ENCODE results near the gene RHOH.

The RHOH gene

DNA sequence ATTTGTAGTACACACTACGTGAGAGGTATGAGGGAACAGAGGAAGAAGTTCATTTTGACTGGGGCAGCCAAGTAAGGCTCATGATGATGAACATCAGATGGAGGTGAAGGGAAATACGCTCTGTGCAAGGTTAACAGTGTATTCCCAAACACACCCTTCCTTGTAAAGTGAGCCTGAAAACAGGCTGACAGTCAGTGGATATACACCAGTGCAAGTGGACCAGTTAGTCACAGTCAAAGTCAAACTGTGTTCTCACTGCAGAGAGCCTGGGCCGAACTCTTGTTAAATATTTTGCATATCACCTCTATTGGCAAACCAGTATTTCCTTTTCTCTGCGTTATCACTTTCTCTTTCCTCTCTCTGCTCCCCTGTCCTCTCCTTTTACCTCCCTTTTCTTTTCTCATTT lies 23.4 kb upstream of the RHOH start:
- Histone ChIP-seq H3K27me3 (ENCODE audit: insufficient read depth, low read length) (no peaks in the 10 kb centered on the region), H3K36me3 (ENCODE audit: insufficient read depth, low read length) (no peaks in the 10 kb centered on the region), H3K79me2 (ENCODE audit: control insufficient read depth, insufficient read depth, low read length, unreplicated experiment) (no peaks in the 10 kb centered on the region), H3K27ac (ENCODE audit: low read depth, low read length) (no peak overlapping the region), H3K4me3 (ENCODE audit: low read depth, low read length) (no peak overlapping the region), H3K4me1 (ENCODE audit: control insufficient read depth, insufficient read depth, low read length, unreplicated experiment) (no peaks in the 10 kb centered on the region), H2AFZ (ENCODE audit: low read length, unreplicated experiment) (no peak overlapping the region)

DNA sequence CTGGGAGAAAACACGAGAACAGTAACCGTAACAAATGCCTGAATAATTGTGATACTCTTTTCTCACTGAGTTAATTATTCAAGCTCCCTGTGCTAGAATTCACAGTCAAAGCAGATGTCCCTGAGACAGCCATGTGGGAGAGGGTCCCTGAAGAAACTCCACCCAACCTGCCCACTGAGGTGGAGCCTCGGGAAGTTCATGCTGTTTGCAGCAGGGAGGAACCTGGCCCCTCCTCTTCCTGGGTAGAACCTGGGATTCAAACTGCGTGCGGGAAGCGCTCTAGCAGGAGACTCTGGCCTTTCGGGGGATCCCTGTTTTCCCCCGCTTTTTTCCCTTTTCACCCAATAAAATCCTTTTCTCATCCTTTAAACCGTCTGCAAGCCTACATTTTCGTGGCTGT lies 20.2 kb upstream of the RHOH start:
- no peaks in the 10 kb centered on the region for H3K27me3 ChIP-seq (ENCODE audit: insufficient read depth, low read length)
- H3K4me3 ChIP-seq (ENCODE audit: low read depth, low read length): no peak overlapping the region
- H3K4me1 ChIP-seq (ENCODE audit: control insufficient read depth, insufficient read depth, low read length, unreplicated experiment): peaks cover 13% of the 10 kb centered on the region
- H3K79me2 ChIP-seq (ENCODE audit: control insufficient read depth, insufficient read depth, low read length, unreplicated experiment): no peaks in the 10 kb centered on the region
- no peak overlapping the region for H3K27ac ChIP-seq (ENCODE audit: low read depth, low read length)
- no peak overlapping the region for H2AFZ ChIP-seq (ENCODE audit: low read length, unreplicated experiment)
- no peaks in the 10 kb centered on the region for H3K36me3 ChIP-seq (ENCODE audit: insufficient read depth, low read length)

DNA sequence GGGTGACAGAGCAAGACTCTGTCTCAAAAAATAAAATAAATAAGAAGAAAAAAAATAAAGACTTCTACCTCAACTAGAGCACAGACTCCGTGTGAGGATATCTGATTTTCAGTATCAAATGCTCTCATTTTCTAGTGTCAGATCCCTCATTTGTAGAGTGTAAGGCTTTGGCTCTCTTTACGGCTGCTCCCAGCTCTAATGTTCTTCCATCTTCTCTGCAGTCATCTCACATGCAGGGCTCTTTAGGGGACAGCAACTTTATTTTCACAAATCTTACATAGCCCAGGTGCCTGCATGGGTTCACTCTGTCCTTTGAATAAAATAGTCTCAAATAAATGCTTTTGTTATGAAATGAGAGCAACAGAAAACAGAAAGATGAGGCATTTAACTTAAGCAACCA lies 19.2 kb upstream of the RHOH start:
- Histone ChIP-seq H2AFZ (ENCODE audit: low read length, unreplicated experiment) (no peak overlapping the region), H3K27ac (ENCODE audit: low read depth, low read length) (no peak overlapping the region), H3K4me3 (ENCODE audit: low read depth, low read length) (no peak overlapping the region), H3K36me3 (ENCODE audit: insufficient read depth, low read length) (no peaks in the 10 kb centered on the region), H3K4me1 (ENCODE audit: control insufficient read depth, insufficient read depth, low read length, unreplicated experiment) (peaks cover 13% of the 10 kb centered on the region), H3K27me3 (ENCODE audit: insufficient read depth, low read length) (no peaks in the 10 kb centered on the region), H3K79me2 (ENCODE audit: control insufficient read depth, insufficient read depth, low read length, unreplicated experiment) (no peaks in the 10 kb centered on the region)

DNA sequence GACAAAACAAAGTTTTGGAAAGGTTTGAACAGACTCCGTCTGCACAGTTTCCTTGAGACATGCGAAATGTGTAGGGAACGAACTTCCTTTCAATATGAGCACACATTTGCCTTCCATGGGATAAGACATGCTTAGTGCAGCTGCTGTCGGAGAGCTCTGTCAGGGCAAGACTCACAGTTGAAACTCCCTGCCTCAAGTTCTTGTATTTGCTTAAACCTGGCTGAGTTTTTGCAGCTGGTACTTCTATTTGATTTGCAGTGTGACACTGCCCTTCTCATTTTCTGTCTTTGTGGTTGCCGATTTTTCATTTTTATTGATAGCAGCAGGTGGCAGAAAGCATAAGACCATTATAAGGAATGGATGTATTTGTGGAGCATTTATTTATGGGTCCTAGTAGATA lies 18.2 kb upstream of the RHOH start:
- no peak overlapping the region for H3K4me3 ChIP-seq (ENCODE audit: low read depth, low read length)
- H3K79me2 ChIP-seq (ENCODE audit: control insufficient read depth, insufficient read depth, low read length, unreplicated experiment): no peaks in the 10 kb centered on the region
- peaks cover 17% of the 10 kb centered on the region for H3K4me1 ChIP-seq (ENCODE audit: control insufficient read depth, insufficient read depth, low read length, unreplicated experiment)
- H2AFZ ChIP-seq (ENCODE audit: low read length, unreplicated experiment): no peak overlapping the region
- no peak overlapping the region for H3K27ac ChIP-seq (ENCODE audit: low read depth, low read length)
- H3K36me3 ChIP-seq (ENCODE audit: insufficient read depth, low read length): no peaks in the 10 kb centered on the region
- no peaks in the 10 kb centered on the region for H3K27me3 ChIP-seq (ENCODE audit: insufficient read depth, low read length)

DNA sequence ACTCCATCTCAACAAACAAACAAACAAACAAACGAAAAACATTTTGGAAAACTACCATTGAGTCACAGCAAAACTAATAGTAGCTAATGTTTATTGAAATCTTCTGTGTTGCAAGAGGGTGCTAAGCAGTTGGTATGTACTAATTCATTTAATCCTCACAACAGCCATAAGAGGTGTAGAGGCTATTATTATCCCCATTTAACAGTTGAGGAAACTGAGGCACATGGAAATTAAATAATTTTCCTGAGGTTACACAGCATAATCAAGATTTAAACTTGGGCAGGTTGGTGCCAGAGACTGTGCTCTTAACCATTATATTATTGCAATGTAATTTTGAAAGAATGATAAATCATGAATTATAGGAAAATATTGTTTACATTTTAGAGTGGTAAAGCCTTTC lies 17.5 kb upstream of the RHOH start:
- Histone ChIP-seq H3K27ac (ENCODE audit: low read depth, low read length) (peak overlapping the region; percentile 94), H3K36me3 (ENCODE audit: insufficient read depth, low read length) (no peaks in the 10 kb centered on the region), H3K4me1 (ENCODE audit: control insufficient read depth, insufficient read depth, low read length, unreplicated experiment) (peaks cover 24% of the 10 kb centered on the region), H3K4me3 (ENCODE audit: low read depth, low read length) (no peak overlapping the region), H3K79me2 (ENCODE audit: control insufficient read depth, insufficient read depth, low read length, unreplicated experiment) (no peaks in the 10 kb centered on the region), H3K27me3 (ENCODE audit: insufficient read depth, low read length) (no peaks in the 10 kb centered on the region), H2AFZ (ENCODE audit: low read length, unreplicated experiment) (no peak overlapping the region)

DNA sequence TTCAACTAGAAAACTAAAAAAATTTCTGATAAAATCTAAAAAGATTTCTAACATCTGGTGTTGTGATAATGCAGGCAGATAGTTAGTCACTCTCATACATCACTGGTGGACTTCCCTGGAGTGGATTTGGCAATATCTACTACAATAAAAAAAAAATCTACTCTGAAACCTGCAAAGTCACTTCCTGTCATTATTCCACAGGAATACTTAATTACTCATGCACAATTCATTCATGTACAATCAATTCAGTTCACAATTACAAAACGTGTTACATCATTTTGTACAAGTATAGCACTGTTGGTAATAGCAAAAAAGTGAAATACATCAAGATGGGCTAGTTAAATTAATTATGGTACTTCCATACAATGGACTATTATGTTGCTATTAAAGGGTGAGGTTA lies 16.5 kb upstream of the RHOH start:
- Histone ChIP-seq H3K27me3 (ENCODE audit: insufficient read depth, low read length) (no peaks in the 10 kb centered on the region), H3K27ac (ENCODE audit: low read depth, low read length) (peak overlapping the region; percentile 94), H3K4me1 (ENCODE audit: control insufficient read depth, insufficient read depth, low read length, unreplicated experiment) (peaks cover 30% of the 10 kb centered on the region), H2AFZ (ENCODE audit: low read length, unreplicated experiment) (peak overlapping the region; percentile 34), H3K4me3 (ENCODE audit: low read depth, low read length) (no peak overlapping the region), H3K79me2 (ENCODE audit: control insufficient read depth, insufficient read depth, low read length, unreplicated experiment) (no peaks in the 10 kb centered on the region), H3K36me3 (ENCODE audit: insufficient read depth, low read length) (no peaks in the 10 kb centered on the region)

DNA sequence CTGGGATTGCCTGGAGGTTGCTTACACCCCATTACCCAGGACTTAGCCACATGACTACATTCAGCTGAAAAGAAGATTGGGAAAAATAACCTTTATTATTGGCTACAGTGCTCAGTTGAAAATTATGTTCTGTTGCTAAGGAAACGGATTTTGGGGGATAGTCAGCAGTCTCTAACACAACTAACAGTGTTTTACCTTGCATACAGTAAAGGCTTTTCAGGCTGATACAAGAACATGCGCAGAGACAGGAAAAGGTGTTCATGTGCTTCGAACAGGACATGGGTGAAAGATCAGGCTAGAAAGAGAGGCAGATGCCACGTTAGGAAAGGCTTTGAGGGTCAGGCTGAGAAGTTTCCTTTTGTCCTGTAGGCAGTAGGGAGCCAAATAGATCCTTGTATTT lies 14.8 kb upstream of the RHOH start:
- H3K4me1 ChIP-seq (ENCODE audit: control insufficient read depth, insufficient read depth, low read length, unreplicated experiment): peaks cover 46% of the 10 kb centered on the region
- no peak overlapping the region for H2AFZ ChIP-seq (ENCODE audit: low read length, unreplicated experiment)
- H3K36me3 ChIP-seq (ENCODE audit: insufficient read depth, low read length): no peaks in the 10 kb centered on the region
- H3K27me3 ChIP-seq (ENCODE audit: insufficient read depth, low read length): no peaks in the 10 kb centered on the region
- H3K79me2 ChIP-seq (ENCODE audit: control insufficient read depth, insufficient read depth, low read length, unreplicated experiment): no peaks in the 10 kb centered on the region
- H3K4me3 ChIP-seq (ENCODE audit: low read depth, low read length): no peak overlapping the region
- H3K27ac ChIP-seq (ENCODE audit: low read depth, low read length): no peak overlapping the region; the same call in 1 of the 2 replicates

DNA sequence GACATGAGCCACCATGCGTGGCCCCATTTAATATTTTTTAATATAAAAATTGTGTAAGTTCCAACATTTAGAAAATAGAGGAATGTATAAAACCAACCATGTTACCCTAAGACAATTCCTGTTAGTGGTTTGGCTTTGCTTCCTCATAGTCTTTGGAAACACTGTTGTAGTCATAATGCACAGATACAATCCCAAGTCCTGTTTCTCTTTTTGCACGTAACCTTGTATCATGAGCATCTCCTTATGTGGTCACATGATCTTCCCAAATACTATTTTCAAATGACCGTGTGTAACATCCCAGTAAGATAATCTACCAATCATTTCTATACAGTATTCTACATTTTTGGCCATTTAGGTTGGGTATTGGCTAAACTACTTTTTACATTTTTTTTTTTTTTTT lies 13.9 kb upstream of the RHOH start:
- Histone ChIP-seq H3K27ac (ENCODE audit: low read depth, low read length) (peak overlapping the region; percentile 83; the same call in 1 of the 2 replicates), H3K79me2 (ENCODE audit: control insufficient read depth, insufficient read depth, low read length, unreplicated experiment) (no peaks in the 10 kb centered on the region), H3K4me1 (ENCODE audit: control insufficient read depth, insufficient read depth, low read length, unreplicated experiment) (peaks cover 47% of the 10 kb centered on the region), H3K27me3 (ENCODE audit: insufficient read depth, low read length) (no peaks in the 10 kb centered on the region), H3K36me3 (ENCODE audit: insufficient read depth, low read length) (no peaks in the 10 kb centered on the region), H2AFZ (ENCODE audit: low read length, unreplicated experiment) (no peak overlapping the region), H3K4me3 (ENCODE audit: low read depth, low read length) (no peak overlapping the region)

DNA sequence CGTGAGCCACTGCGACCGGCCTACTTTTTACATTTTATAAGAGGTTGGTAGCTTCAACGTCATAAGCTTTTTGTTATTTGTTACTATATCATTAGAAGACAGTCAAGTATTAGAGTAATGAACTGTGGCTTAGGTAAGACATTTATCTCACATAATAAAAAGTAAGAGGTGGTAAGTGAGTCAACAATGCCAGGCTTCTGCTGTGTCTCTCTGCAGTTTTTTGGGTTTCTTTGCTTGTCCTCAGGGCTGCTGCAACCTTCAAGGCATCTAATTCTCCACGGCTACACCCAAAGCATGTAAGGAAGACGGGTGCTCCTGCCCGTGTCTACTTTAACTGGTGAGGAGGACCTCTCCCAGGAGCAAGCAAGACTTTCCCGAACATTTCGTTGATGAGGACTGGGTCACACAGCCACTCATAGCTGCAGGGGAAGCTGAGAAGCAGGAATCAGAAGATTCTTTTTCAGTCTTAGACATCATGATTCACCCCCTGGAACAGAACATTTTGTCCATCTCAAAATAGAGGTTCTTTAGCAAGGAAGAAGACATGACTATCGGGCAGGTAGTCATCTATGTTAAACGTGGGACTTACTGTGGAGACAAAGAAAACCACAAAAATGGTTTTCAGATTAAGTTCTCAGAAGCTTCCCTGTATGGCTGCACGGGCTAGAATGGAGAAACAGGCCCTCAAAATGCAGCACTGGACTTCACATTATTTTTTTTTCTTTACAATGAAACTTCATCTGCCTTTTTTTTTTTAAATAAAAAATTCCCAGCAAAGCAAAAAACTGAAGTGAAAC lies 13.0 kb upstream of the RHOH start:
- no peaks in the 10 kb centered on the region for H3K27me3 ChIP-seq (ENCODE audit: insufficient read depth, low read length)
- no peaks in the 10 kb centered on the region for H3K36me3 ChIP-seq (ENCODE audit: insufficient read depth, low read length)
- peak overlapping the region; percentile 83 for H3K27ac ChIP-seq (ENCODE audit: low read depth, low read length)
- peak overlapping the region; percentile 88 for H2AFZ ChIP-seq (ENCODE audit: low read length, unreplicated experiment)
- H3K4me1 ChIP-seq (ENCODE audit: control insufficient read depth, insufficient read depth, low read length, unreplicated experiment): peaks cover 47% of the 10 kb centered on the region
- peak overlapping the region; percentile 8; the same call in 1 of the 2 replicates for H3K4me3 ChIP-seq (ENCODE audit: low read depth, low read length)
- no peaks in the 10 kb centered on the region for H3K79me2 ChIP-seq (ENCODE audit: control insufficient read depth, insufficient read depth, low read length, unreplicated experiment)

DNA sequence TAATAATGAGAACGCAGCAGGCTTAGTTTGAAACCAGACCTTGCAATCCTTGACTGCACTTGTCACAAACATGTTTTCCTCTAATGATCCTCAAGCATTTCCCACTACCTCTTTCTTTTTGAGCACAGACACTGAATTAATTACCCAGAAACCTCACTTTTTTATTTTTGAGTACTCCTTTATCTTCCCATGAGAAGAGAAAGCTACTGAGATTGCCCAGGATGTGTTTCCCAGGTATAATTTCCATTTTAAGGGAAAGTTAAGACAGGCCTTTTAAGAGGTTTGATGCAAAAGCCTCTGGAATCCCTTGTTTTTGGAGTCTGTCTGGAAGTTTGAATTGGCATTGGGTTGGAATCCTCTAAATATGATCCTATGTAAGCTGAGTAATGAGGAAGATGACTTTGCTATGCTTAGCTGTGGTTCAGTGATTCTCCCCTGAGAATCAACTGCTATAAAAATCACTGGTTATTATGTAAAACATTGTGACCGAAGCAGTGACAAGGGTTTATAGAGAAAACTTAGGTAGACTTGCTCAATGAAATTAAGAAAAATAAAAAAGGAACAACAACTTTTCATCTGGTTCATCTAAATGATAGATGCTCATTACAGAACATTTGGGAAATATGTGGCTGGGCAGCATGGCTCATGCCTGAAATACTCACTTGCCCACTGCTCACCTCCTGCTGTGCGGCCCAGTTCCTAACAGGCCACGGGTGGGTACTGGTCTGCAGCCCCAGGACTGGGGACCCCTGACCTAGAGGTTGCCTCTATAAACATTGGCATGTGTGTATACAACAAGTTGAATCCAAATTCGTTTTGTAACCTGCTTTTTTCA lies 10.8 kb upstream of the RHOH start:
- Histone ChIP-seq H3K27ac (ENCODE audit: low read depth, low read length) (peak overlapping the region; percentile 83), H3K4me1 (ENCODE audit: control insufficient read depth, insufficient read depth, low read length, unreplicated experiment) (peaks cover 33% of the 10 kb centered on the region), H2AFZ (ENCODE audit: low read length, unreplicated experiment) (peak overlapping the region; percentile 74), H3K27me3 (ENCODE audit: insufficient read depth, low read length) (no peaks in the 10 kb centered on the region), H3K36me3 (ENCODE audit: insufficient read depth, low read length) (no peaks in the 10 kb centered on the region), H3K79me2 (ENCODE audit: control insufficient read depth, insufficient read depth, low read length, unreplicated experiment) (no peaks in the 10 kb centered on the region), H3K4me3 (ENCODE audit: low read depth, low read length) (no peak overlapping the region)

DNA sequence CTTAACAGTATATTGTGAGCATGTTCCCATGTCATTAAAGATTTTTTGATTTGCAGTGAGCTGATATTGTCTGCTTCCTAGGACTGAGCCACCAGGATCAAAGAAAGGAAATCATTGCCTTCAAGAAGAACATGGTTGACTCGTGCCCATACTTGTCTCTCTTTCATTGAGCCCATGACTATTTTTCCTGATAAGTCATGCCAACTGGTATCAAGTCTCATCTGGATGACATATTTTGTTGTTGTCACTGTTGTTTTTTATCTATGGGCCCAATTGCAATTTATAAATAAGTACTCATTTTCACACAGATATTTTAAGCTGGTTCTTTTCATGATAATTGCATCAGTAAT lies 10.2 kb upstream of the RHOH start:
- Histone ChIP-seq H3K27me3 (ENCODE audit: insufficient read depth, low read length) (no peaks in the 10 kb centered on the region), H3K36me3 (ENCODE audit: insufficient read depth, low read length) (no peaks in the 10 kb centered on the region), H3K79me2 (ENCODE audit: control insufficient read depth, insufficient read depth, low read length, unreplicated experiment) (no peaks in the 10 kb centered on the region), H3K4me1 (ENCODE audit: control insufficient read depth, insufficient read depth, low read length, unreplicated experiment) (peaks cover 33% of the 10 kb centered on the region), H3K4me3 (ENCODE audit: low read depth, low read length) (no peak overlapping the region), H3K27ac (ENCODE audit: low read depth, low read length) (peak overlapping the region; percentile 83), H2AFZ (ENCODE audit: low read length, unreplicated experiment) (no peak overlapping the region)

All from ACC112 (cell line).